ENCODE measurements around the gene RNASE8.
"Not testable (repeated sequence)": the region's sequence is repeated elsewhere in the genome, so short reads cannot be mapped to it uniquely, and the experiment has no call there.

Gene RNASE8, protein sequence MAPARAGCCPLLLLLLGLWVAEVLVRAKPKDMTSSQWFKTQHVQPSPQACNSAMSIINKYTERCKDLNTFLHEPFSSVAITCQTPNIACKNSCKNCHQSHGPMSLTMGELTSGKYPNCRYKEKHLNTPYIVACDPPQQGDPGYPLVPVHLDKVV

DNA sequence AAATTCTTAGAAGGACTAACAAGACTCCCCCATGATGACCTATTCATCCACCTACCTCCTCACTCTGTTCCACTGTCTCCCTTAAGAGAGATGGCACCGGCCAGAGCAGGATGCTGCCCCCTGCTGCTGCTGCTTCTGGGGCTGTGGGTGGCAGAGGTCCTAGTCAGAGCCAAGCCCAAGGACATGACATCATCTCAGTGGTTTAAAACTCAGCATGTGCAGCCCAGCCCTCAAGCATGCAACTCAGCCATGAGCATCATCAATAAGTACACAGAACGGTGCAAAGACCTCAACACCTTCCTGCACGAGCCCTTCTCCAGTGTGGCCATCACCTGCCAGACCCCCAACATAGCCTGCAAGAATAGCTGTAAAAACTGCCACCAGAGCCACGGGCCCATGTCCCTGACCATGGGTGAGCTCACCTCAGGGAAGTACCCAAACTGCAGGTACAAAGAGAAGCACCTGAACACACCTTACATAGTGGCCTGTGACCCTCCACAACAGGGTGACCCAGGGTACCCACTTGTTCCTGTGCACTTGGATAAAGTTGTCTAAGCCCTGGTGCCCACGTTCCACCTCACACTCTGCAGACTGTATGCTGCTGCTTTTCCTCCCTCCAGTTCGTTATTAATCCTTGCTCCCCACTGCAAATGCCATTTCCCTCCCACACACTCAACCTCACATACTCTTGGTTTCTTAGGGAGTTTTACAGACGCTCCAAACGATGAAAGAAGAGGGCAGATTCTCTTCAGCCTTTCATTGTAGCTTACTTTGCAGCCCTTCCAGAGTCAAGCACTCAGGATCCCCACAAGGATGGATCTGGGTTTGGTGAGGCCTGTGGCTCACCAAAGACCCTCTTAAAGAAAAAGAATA is at the start of gene RNASE8:
TSS of gene RNASE8 (plus strand) at position 20 of the 873 bp plus-strand sequence. CDS start at position 91, 71 bp downstream.
- peak; percentile 49 for DNase-seq (ENCODE audit: low spot score)

DNA sequence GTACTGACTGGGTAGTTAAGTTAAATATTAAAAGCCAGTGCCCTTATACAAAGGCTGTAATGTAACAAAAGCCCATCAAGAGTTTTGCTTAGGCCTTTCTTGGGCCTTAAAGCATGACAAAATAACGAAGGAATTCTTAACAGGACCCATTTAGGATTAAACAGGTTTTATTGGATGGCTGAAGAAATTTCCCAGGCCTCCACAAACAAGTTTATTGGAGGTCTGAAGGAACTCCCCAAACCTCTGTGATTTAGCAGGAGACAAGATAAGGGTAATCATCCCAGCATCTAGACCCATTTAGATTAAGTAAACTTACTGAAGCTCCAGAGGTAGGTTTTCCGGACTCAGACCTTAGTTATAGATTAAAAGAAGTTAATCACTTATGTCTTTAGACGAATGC is 47.9 kb upstream of the RNASE8 start:
- not testable (repeated sequence) for DNase-seq (ENCODE audit: low spot score)

DNA sequence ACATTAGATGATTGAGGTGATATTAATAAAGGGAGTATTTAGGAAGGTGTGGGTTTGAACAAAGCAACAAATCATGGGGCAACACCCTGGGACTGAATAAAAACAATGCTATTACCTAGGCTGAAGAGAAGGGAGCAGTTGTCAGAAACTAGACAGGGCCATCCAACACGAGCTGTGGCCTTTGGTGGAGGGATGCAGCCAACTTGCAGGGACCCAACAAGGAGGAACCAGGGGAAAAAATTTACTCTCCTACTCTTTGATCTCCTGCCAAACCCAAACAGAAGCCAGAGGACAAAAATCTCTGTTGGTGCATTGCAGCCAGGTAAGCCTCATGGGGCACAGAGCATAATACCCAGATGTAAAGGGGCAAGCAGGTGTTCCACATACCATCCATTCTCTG is 46.5 kb upstream of the RNASE8 start:
- no peak for DNase-seq (ENCODE audit: low spot score)

DNA sequence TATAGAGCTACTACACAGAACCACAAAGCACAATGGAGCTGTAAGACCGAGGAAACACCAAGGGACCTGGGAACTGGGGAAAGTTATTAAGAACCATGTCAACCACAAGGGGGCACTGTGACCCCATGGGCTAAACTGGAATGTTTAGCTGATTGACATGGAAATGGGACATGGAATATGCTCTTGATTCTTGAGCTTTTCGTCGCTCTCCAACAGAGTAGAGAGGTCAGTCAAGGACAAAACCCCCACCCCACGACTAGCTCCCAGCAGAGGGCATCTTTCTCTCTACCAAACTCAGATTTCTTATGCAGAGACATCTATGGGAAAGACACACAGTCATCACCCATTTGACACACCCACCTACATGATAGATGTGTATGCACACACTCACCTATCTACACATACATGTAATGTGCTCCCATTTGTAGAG is 42.8 kb upstream of the RNASE8 start:
- DNase-seq (ENCODE audit: low spot score): peak; percentile 78

DNA sequence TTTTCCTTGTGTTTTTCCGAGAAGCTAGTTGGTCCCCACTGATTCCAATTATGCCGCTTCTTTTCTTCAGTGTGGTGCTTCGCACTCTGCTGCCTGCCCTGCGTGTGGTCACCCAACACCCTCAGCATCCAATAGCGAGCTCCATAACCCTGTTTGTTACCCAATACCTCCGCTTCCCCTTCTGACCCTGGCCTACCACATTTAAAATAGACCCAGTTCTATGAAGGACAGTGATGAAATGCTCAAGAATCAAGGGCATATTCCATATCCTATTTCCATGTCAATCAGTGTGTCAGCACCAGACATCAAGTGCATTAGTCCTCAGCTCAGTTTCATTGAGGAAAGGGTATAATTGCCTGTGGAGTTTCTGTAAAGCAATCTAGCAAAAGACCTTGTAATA is 42.3 kb upstream of the RNASE8 start:
- no peak for DNase-seq (ENCODE audit: low spot score)

DNA sequence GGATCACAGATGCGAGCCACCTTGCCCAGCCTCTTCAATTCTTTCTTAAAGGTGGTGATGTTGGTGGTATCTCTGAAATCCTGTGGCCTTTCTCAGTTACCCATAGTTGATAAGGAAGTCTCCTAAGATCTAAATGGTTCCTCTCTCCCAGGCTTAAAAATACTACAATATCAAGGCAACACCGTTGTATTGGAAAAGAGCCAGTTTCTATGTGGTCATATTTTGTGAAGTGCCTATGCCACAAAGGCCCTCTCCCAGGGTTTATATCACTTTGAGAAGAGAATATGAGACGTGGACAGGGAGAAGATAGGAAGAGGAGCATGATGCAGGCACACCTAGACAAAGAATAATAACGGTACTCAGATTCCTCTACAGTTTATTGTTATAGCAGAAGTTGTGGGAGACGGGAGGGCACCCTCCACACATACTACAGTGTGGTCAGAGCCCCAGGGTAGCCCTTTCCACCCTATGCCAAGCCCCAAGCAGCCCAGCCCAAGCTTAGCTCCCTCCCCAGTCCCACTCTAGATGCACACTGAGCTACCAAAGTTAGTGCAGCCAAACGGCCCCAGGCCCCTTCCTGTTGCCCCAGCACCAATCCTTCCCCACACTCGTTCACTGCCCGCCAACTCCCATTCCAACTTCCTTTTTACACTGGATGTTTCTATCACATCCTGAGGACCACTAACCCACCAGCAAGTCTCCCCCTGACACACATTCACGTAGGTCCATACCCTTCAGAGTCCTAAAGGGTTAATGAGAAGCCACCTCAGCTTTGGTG is 41.0 kb upstream of the RNASE8 start:
- no peak for DNase-seq (ENCODE audit: low spot score)

DNA sequence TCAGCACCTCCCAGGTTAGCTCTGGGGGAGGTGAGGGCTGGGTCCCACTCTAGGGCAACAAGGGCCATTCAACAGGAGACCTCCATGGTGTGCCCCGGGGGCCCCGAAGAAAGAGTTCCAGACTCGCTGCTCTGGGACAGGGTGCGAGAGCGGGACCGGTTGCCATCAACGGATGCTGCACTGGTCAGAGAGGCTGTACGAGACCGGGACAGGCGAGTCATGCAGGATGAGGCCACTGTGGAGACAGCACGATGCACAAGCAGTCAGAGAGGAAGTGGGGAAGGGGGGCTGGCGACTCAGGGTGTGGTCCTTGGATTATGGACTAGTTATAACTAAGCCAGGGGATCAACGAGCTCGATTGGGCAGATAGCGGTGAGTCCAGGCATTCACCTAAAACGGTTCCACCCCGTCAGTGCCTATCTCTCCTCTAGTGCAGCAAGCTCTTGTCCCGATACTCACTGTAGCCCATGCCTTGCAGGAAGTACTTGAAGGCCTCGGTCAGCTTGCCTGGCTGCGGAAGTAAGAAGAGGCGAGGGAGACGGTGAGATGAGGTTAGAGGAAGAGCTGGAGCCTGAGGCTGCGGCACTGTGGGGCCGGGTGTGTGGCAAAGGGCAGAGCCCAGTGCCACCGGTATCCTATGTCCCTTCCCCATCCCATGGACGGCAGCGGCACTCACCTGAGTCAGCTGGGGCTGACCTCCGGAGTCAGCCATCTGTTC is 39.9 kb upstream of the RNASE8 start:
- DNase-seq (ENCODE audit: low spot score): no peak

DNA sequence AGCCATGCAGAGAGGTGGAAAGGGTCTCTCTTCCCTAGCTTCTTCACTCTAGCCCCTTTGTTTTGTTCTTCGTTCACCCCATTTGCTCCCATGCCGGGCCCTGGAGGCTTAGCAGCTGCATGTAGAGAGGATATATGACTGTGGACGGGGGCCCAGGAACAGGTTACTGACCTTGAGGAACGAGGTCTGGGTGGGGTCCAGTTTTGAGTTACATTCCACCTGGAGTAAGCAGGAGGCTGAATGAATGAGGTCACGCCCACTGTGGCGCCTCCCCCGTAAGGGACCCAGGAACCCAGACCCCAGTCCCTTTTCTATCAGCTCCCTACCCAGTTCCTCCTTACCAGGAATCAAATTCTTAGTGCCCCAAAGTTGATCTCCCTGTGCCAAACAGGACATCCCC is 39.3 kb upstream of the RNASE8 start:
- no peak for DNase-seq (ENCODE audit: low spot score)

DNA sequence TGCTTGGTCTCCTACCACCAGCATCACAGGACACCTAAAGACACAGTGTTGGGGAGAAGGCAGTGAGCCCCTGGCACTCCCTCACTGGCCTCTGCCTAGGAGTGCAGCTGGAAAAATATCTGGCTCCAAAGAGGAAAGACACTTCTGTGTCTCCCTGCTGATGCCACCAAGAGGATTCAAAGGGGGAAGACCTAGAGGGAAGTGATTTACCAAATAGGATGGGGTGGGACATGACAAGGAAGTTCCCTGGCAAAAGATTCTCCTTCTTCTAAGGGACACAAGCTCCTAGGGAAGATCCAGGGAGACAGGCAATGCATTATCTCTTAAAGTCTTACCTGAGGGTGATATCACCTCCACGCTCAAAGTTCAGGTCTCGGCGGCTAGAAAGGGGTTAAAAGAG is 38.8 kb upstream of the RNASE8 start:
- no peak for DNase-seq (ENCODE audit: low spot score)

DNA sequence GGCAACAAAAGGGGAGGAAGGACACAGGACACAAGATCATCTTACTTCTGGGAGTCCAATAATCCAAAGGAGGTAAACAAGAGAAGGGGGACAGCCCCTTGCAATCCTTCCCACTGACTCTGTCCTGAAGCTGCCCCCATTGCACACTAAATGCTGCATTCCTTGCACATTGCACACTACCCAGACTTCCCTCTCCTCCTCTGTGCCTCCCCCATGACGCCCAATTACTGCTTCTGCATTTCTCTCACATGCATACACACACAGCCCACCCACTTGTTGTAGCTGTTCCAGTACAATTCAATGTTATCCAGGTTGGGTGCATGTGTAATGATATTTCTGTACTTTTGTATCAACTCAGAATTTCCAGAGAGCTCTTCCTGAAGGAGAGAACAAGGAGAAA is 38.3 kb upstream of the RNASE8 start:
- peak; percentile 43 for DNase-seq (ENCODE audit: low spot score)

DNA sequence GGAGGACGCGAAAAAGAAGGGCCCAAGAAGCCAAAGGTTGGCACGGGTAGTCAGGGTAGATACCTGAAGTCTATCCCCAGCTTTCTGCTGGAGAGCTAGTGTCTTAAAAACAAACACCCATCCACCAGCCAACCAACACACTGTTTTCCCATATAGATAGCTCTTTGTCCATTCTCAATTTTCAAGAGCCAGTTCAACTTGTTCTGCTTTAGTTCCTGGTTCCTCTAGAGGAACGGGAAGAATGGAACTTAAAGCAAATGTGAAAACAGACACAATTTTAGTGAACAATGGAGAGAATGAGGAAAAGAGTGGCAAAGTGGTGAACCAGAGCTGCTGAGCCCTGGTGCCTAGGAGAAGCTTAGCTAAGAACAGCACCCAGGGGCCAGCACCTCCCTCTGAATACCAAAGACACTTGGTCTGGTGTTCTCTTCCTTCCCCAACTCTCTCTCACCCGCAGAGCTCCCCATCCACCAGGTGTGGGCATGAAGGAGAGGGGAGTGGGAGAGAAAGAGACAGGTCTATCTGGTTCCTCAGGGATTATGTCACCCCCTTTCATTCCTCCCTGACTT is 36.6 kb upstream of the RNASE8 start:
- DNase-seq (ENCODE audit: low spot score): no peak

DNA sequence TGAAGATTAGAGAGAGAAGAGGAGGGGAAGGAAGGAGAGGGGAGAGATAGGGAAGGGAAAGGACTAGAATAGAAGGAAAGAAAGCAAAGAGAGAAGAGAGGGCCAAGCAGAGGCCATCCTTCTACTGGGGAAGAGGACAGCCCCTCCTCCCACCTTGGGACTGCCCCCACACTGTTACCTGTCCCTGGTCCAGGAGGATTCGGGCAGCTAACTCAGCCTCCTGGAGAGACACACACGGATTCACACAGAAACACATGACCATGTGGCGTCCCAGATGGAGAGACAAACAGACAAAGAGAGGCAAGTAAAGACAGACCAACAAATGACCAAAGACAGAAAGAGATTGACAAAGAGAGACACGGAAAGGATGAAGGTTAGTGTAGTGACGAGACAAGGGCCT is 34.9 kb upstream of the RNASE8 start:
- no peak for DNase-seq (ENCODE audit: low spot score)

DNA sequence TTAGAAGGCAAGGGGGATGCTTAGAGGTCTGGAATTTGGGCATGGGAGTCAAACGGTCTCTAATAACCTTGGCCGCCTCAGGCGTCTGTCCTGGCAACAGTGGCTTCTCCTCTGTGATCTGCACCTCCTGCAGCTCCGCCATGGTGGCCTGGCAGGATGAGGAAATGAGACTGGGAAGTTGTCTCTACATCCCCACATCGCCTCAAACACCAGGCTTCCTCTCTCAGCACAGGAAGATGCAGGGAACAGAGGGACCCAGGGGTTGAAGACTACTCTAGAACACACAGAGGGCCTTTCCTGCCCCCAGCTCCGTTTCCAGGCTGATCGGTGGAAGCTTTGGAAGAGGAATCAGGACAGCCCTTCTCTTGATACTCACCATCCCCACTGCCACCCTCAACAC is 34.4 kb upstream of the RNASE8 start:
- DNase-seq (ENCODE audit: low spot score): no peak

DNA sequence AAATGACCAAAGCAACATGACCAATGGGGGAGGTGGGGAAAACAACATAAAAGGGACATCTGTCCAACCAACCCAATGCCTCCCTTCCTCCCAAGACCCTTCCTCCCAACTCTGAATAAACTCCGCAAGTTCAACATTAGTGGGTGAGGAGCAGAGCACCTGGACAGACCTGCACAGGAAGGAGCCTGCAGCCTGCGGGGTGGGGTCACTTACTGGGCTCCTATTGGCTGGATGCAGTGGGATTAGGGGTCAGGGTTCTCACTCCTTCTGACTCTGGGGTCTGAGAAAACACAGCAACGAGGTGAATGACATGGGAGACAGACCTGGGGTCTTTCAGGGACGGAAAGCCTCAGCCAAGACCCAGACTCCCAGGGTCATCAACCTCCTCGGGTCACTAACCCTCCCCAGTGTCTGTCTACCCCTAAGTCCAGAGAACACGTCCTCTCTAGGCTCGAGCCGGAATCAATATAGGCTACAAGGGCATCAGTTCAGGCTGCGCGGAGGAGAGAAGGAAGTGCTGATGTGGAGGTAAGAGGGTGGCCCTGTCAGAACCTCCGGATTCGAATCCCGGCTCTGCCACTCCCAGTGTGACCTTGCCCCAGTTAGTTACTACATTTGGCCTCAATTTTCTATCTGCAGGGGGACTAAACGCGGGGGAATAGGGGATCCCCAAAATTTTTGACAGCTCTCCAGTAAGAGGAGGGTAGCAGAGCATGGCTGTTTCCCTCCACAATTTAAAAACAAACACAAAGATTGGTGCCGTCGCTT is 33.6 kb upstream of the RNASE8 start:
- no peak for DNase-seq (ENCODE audit: low spot score)

DNA sequence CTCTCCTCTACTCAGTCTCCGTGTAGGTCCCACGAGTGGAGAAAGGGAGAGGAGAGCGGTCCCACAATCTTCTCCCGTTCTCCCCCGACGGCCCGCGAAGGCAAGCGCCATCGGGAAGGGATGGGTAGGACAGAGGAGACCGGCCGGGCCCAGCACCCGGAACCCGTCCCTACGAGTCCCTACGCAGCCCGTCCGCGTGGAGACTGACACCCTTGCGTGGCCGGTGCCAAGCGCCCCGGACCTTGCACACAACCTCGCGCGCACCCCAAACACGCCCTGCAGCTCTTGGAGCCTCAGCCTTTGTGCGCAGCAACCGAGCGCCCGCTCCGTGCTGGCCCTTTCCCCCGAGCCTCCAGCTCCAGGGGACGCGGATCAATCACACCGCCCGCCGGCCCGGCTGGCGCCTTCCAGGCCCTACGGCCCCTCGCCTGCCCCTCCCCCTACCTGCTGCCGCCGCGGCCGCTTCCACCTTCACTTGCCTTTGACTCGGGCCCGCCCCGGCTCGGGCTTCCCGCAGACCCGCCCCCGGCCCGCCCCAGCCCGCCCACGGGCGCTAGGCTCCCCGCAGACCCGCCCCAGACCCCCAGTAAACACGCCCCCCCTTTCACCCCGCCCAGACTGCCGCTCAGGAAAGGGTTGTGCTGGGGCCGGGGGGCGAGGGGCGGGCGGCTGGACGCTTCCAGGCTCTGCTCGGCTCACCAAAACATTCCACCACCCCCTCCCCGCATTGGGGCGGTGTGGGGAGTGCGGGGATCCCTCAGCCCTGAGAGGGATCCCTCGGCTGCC is 32.8 kb upstream of the RNASE8 start, which contains the start of gene NDRG2:
TSS of gene NDRG2 (minus strand) at position 477 of the 786 bp plus-strand sequence. CDS start 1,746 bp downstream, outside the sequence.
- peak; percentile 61 for DNase-seq (ENCODE audit: low spot score)

DNA sequence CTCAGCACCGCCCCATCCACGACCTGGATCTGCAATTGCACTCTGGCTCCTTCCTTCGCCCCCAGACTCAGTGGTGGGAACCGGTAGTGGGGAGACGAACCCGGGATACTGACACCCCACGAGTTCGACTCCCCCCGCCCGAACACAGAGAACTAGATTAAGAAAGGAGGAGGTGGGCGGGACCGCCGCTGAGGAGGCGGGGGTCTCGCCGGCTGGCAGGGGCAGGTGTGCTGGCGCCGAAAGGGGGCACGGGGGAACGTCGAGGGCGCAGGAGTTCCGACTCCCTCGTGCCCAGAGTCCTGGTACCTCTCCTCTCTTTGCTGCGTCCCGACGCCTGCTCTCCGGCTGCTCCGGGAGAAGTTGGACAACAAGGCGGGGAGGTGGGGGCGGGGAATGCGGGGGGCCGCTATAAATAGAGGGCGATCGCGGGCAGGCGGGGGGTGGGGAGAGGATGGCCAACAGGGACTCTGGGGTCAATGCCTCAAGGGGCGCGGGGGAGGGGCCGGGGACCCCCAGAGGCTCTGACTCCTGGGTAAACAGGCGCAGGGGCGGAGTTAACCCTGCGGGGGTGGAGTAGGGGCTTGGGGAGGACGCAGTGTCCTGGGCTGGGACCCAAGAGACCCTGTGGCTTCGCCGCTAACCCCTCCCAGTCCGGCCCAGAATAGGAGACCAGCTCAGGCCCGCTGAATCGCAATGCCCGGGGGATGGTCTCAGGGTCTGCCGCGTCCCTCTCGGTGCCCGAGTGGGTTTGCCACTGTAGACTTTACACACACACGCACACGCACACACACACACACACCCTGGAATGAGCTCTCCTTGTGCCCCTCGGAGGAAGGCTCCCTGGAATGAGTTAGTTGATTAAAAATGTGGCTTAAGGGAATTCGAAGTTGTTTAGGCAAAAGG is 32.0 kb upstream of the RNASE8 start:
- DNase-seq (ENCODE audit: low spot score): no peak

DNA sequence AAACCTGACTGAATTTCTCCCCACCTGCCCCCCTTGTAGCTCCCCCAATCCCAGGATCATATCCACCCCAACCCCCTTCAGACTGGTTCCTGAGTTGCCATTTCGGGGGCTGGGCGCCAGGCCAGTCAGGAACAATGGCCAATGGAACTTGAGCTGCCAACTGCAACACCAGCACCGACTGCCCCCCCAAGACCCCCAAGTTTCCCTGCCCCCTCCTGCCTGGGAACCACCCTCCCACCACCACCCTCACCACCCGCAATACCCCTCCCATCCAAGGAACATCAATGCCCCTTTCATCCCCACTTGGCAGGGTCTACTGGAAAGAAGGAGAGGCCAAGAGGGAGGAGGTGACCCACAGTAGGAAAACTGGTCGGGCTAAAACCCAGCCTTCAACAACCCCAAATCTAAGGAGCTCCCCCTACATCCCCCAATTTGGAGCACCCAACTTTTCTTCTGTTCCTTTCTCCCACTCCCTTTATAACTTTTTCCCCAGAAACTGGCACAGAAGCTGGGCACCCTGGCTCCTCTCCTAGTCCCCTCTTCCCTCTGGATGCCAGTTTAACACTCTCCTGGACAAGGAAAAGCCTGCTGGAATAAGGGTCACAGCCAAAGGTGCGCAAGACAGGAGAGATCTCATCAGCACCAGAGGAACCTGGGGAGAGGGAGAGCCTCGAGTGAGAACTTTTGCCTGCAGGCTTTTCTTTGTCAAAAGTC is 31.2 kb upstream of the RNASE8 start:
- DNase-seq (ENCODE audit: low spot score): no peak

DNA sequence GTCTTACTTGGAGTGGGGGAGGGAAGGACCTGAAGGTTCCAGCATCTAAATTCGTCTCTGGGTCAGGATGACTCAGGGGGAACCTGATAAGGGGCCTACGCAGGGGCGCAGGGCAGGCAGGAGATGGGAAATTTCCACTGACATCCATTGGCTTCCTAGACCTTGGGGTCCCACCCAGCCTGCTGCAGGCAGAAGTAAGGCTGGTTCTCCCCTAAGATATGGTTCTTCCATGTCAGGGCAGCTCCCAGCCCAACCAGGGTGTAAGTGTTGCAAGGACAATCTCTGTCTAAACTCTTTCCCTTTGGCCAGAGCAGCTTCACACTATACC is 30.7 kb upstream of the RNASE8 start:
- DNase-seq (ENCODE audit: low spot score): no peak

DNA sequence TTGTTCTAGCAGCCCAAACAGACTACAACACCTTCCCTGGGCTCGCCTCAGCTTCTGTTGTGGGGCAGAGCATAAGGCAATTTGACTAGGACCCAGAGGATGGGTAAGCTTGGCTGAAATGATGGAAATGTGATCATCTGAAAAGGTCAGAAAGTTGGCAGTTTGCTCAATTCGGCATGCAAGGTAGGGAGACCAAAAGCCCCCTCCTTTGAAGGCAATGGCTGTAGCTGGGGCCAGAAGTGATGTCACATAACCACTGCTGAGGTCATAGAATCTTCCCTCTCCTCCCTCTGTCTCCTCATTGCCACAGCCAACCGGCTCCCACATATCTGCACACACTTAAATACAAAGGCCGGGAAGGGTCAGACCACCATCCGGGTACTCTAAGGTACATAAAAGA is 27.7 kb upstream of the RNASE8 start, which contains the start of gene TPPP2:
TSS of gene TPPP2 (plus strand) at position 301 of the 400 bp plus-strand sequence. CDS start 365 bp downstream, outside the sequence.
- no peak for DNase-seq (ENCODE audit: low spot score)

Data from AG20443 (cell line).